ENCODE data around the gene THG1L.

The THG1L gene

GRCh38 chr5:157767689-157768088 lies 36.5 kb downstream of the THG1L start (continued):
- TF ChIP-seq TSHZ2 (CRISPR knock-in tag; IDR thresholded peaks at IDR 0.05), result no peak
- TF ChIP-seq SNAI2 (CRISPR knock-in tag; IDR thresholded peaks at IDR 0.05), result no peak
- no peak for TF ChIP-seq ISL1 (CRISPR knock-in tag; IDR thresholded peaks at IDR 0.05)
- TF ChIP-seq PATZ1 (CRISPR knock-in tag; IDR thresholded peaks at IDR 0.05; ENCODE audit: borderline replicate concordance), result no peak
- no peak for TF ChIP-seq ZNF8 (CRISPR knock-in tag; IDR thresholded peaks at IDR 0.05)
- TF ChIP-seq POU6F1 (CRISPR knock-in tag; IDR thresholded peaks at IDR 0.05; ENCODE audit: borderline replicate concordance, low read depth), result no peak

- no peak for ATAC-seq
- TF ChIP-seq PPARA (CRISPR knock-in tag; IDR thresholded peaks at IDR 0.05; ENCODE audit: borderline replicate concordance) (no peak), GLIS3 (CRISPR knock-in tag; IDR thresholded peaks at IDR 0.05) (no peak), ZFP3 (CRISPR knock-in tag; IDR thresholded peaks at IDR 0.05) (no peak), OSR1 (CRISPR knock-in tag; IDR thresholded peaks at IDR 0.05) (no peak), TCF4 (CRISPR knock-in tag; IDR thresholded peaks at IDR 0.05; ENCODE audit: borderline replicate concordance) (no peak), ZNF70 (CRISPR knock-in tag; IDR thresholded peaks at IDR 0.05) (no peak), ZFP30 (CRISPR knock-in tag; IDR thresholded peaks at IDR 0.05) (no peak), TSHZ2 (CRISPR knock-in tag; IDR thresholded peaks at IDR 0.05) (no peak)
Observed at GRCh38 chr5:157770665-157771064, 39.4 kb downstream of the THG1L start.

- no peak for ATAC-seq
- TF ChIP-seq TCF4 (CRISPR knock-in tag; IDR thresholded peaks at IDR 0.05; ENCODE audit: borderline replicate concordance) (no peak), PATZ1 (CRISPR knock-in tag; IDR thresholded peaks at IDR 0.05; ENCODE audit: borderline replicate concordance) (no peak), GLIS3 (CRISPR knock-in tag; IDR thresholded peaks at IDR 0.05) (no peak), SNAI2 (CRISPR knock-in tag; IDR thresholded peaks at IDR 0.05) (no peak), BACH2 (CRISPR knock-in tag; IDR thresholded peaks at IDR 0.05; ENCODE audit: borderline replicate concordance) (no peak), ARNTL (CRISPR knock-in tag; IDR thresholded peaks at IDR 0.05; ENCODE audit: borderline replicate concordance, low read depth) (no peak), CREB5 (CRISPR knock-in tag; IDR thresholded peaks at IDR 0.05; ENCODE audit: low read depth) (no peak), ZNF70 (CRISPR knock-in tag; IDR thresholded peaks at IDR 0.05) (no peak), CSDC2 (CRISPR knock-in tag; IDR thresholded peaks at IDR 0.05) (no peak), CSRNP3 (CRISPR knock-in tag; IDR thresholded peaks at IDR 0.05) (no peak), ZNF565 (CRISPR knock-in tag; conservative IDR thresholded peaks at IDR 0.05; ENCODE audit: low read depth) (no peak), ZC3H10 (CRISPR knock-in tag; IDR thresholded peaks at IDR 0.05) (no peak), POU6F1 (CRISPR knock-in tag; IDR thresholded peaks at IDR 0.05; ENCODE audit: borderline replicate concordance, low read depth) (no peak)
Observed at GRCh38 chr5:157772127-157772526, 40.9 kb downstream of the THG1L start.
